ENCODE measurements around the gene BDKRB2. TPM values are rescaled to one million over a fixed set of nuclear protein-coding genes. Genes with fewer than 3 reads are reported as not detected.

BDKRB2 gene
- total RNA-seq, 1 donor from 2014 or later = 7.9 TPM

GRCh38 chr14:96160913-96161310 lies 43.7 kb upstream of the BDKRB2 start:
- no peaks in the 10 kb centered on the region for H3K9me3 ChIP-seq
- H3K36me3 ChIP-seq = no peaks in the 10 kb centered on the region
- no peak for TF ChIP-seq CTCF (IDR thresholded peaks at IDR 0.05)
- H3K4me3 ChIP-seq = no peak overlapping the region
- DNase-seq (ENCODE audit: low spot score in 2 of 2) = no peak
- no peak overlapping the region for H3K27ac ChIP-seq
- H3K4me1 ChIP-seq = no peaks in the 10 kb centered on the region
- intact Hi-C loops (cut with DNase I) = no loop called here
- no peaks in the 10 kb centered on the region for H3K27me3 ChIP-seq

- no peaks in the 10 kb centered on the region for H3K27me3 ChIP-seq
- intact Hi-C loops (cut with DNase I) = no loop called here
- DNase-seq (ENCODE audit: low spot score in 2 of 2) = no peak
- no peaks in the 10 kb centered on the region for H3K36me3 ChIP-seq
- H3K27ac ChIP-seq = no peak overlapping the region
- no peak overlapping the region for H3K4me3 ChIP-seq
- TF ChIP-seq CTCF (IDR thresholded peaks at IDR 0.05) = no peak
- no peaks in the 10 kb centered on the region for H3K9me3 ChIP-seq
- H3K4me1 ChIP-seq = no peaks in the 10 kb centered on the region
Measured at GRCh38 chr14:96161636-96162035, 43.0 kb upstream of the BDKRB2 start.

- intact Hi-C loops (cut with DNase I) = no loop called here
- no peak for DNase-seq (ENCODE audit: low spot score in 2 of 2)
- no peak for TF ChIP-seq CTCF (IDR thresholded peaks at IDR 0.05)
Measured at GRCh38 chr14:96162265-96162664, 42.4 kb upstream of the BDKRB2 start.

DNA sequence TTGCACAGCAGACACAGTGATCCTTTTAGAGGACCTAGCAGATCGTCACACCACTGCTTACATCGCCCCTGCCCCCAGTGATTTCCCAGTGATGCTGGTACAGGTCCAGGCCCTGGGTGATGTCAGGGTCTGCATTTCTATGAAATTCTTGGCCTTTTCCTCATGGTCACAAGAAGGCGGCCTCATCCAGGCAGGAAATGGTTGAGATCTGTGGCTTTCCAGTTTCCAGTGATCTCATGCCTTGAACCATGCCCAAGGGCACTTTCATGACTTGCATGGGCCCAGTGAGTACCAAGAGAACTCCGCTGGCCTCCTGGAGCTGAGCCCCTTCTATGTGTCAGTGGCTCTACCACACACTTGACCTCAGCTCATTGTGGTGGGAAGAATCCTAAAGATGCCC lies 41.9 kb upstream of the BDKRB2 start:
- Histone ChIP-seq H3K4me3 (no peak overlapping the region), H3K9me3 (no peaks in the 10 kb centered on the region), H3K27me3 (no peaks in the 10 kb centered on the region), H3K36me3 (no peaks in the 10 kb centered on the region), H3K27ac (no peak overlapping the region), H3K4me1 (no peaks in the 10 kb centered on the region)
- no peak for DNase-seq (ENCODE audit: low spot score in 2 of 2)
- no peak for TF ChIP-seq CTCF (IDR thresholded peaks at IDR 0.05)
- intact Hi-C loops (cut with DNase I) = no loop called here

More at GRCh38 chr14:96162265-96162664, 42.4 kb upstream of the BDKRB2 start:
- H3K4me3 ChIP-seq = no peak overlapping the region
- no peaks in the 10 kb centered on the region for H3K36me3 ChIP-seq
- no peaks in the 10 kb centered on the region for H3K27me3 ChIP-seq
- H3K4me1 ChIP-seq = no peaks in the 10 kb centered on the region
- H3K9me3 ChIP-seq = no peaks in the 10 kb centered on the region
- no peak overlapping the region for H3K27ac ChIP-seq

GRCh38 chr14:96164861-96165490 lies 39.7 kb upstream of the BDKRB2 start:
- no peak overlapping the region for H3K27ac ChIP-seq
- H3K36me3 ChIP-seq = no peaks in the 10 kb centered on the region
- no peaks in the 10 kb centered on the region for H3K9me3 ChIP-seq
- intact Hi-C loops (cut with DNase I) = no loop called here
- H3K4me3 ChIP-seq = no peak overlapping the region
- H3K27me3 ChIP-seq = no peaks in the 10 kb centered on the region
- no peaks in the 10 kb centered on the region for H3K4me1 ChIP-seq
- TF ChIP-seq CTCF (IDR thresholded peaks at IDR 0.05) = no peak
- DNase-seq (ENCODE audit: low spot score in 2 of 2) = no peak
